Stomach (tissue), 9 donors: Measurements from ENCODE around the gene OGFOD2. TPM values are rescaled to one million over a fixed set of nuclear protein-coding genes. Genes with fewer than 3 reads are reported as not detected.

ENCODE experiments used
- DNase-seq, 2 donors: peaks; one replicate each; pipeline versions ENCODE4 v3.0.0 to v3.0.0-alpha.2; 2013 to 2019
- H3K27ac ChIP-seq, 5 donors: fragments of 200-600 bp in 4 of 5; sonication (generic) in 4 of 5; one replicate each; pipeline ENCODE4 v1.5.1; 2013 to 2019; ENCODE audit warnings: mild to moderate bottlenecking in 1 of 5, moderate library complexity in 1 of 5
- H3K27me3 ChIP-seq, 3 donors: fragments of 200-600 bp; sonication (generic); one replicate each; pipeline ENCODE4 v1.5.1; 2017 to 2019; ENCODE audit warnings: mixed run types in 1 of 3
- H3K36me3 ChIP-seq, 4 donors: fragments of 200-600 bp; sonication (generic); 1 replicate in 3 of 4; 2 replicates in 1 of 4; pipeline ENCODE4 v1.5.1; 2016 to 2019
- H3K4me1 ChIP-seq, 4 donors: fragments of 200-600 bp; sonication (generic); one replicate each; pipeline ENCODE4 v1.5.1; 2016 to 2019
- H3K4me3 ChIP-seq, 4 donors: fragments of 200-600 bp; sonication (generic) in 3 of 4; one replicate each; pipeline ENCODE4 v1.5.1; 2016 to 2019; ENCODE audit warnings: mild to moderate bottlenecking in 1 of 4
- H3K9me3 ChIP-seq, 4 donors: fragments of 200-600 bp; sonication (generic); one replicate each; pipeline ENCODE4 v1.5.1; 2016 to 2019
- EP300 ChIP-seq: sonication (generic); formaldehyde crosslinking; IDR thresholded peaks from one replicate; pipeline ENCODE4 v1.6.1; 2017; ENCODE audit warnings: antibody characterized with exemption
- POLR2A ChIP-seq, 4 donors: fragments of 450-650 bp; IDR thresholded peaks; one replicate each; pipeline ENCODE4 v1.6.1; 2016; ENCODE audit warnings: antibody characterized with exemption in 4 of 4, control low read depth in 2 of 4, mild to moderate bottlenecking in 1 of 4, moderate library complexity in 1 of 4
- POLR2AphosphoS5 ChIP-seq, 3 donors: sonication (generic); formaldehyde crosslinking; IDR thresholded peaks; one replicate each; pipeline ENCODE4 v1.6.1; 2016; ENCODE audit warnings: antibody characterized with exemption in 3 of 3
- WGBS, 5 donors: extraction: QIAGEN DNeasy Blood & Tissue Kit in 3 of 5; methylation state at CpG; one replicate each; pipeline versions ENCODE4 v1.1.5 to v1.1.7; 2013 to 2018; 5-methylcytosine and 5-hydroxymethylcytosine counted together
- intact Hi-C: fragments of 100-400 bp; cut with DNase I; formaldehyde crosslinking; loops from one replicate; pipeline ENCODE4 v1.15.1; 2023; ENCODE audit warnings: low total_unique reads
- polyA plus RNA-seq, 3 donors: library from polyadenylated mRNA; stranded (reverse); fragments of 200-250 nt; gene quantifications; one replicate each; pipeline ENCODE4 v1.2.3, GENCODE V29; 2013
- total RNA-seq, 5 donors: library from RNA; depleted of rRNA; stranded (reverse); fragments of >200 nt; gene quantifications; one replicate each; pipeline versions ENCODE4 v1.1.0 to v1.2.3, GENCODE V29; 2014 to 2016
- TF ChIP-seq, protein P1 (sequence below), 7 experiments: fragments of 450-650 bp in 4 of 7; fragments of 200-600 bp in 3 of 7; sonication (generic) in 3 of 7; IDR thresholded peaks; one replicate each; pipeline ENCODE4 v1.5.1; 2016 to 2019; ENCODE audit warnings: antibody characterized with exemption in 7 of 7, control low read depth in 2 of 7, mild to moderate bottlenecking in 1 of 7
- donor health status: healthy with polysubstance abuse.
- donor health status: Bipolar disorder and iron deficiency.
- donor health status: healthy.

The OGFOD2 gene
- total and polyA plus RNA-seq, 8 donors = 1.7 to 29.2 (median 13.7) TPM

DNA sequence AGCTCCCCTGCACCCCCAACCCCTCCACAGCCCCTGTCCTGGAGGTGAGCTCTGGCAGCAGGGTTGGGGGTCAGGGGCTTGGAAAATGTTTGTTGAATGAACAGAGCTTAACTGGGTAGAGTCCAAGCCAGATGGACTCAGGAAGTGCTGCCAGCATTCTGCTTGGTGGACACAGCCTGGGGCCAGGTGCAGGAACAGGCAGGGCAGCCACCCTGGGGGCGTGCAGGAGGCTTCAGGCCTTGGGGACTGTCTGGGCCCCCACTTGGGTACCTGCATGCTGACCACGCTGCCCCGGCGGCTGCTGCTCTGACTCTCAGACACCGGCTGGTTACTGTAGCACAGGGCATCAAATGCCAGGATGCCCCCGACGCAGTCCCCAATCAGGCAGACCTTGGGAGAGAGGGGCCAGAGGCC, 21.2 kb downstream of the OGFOD2 start:
- WGBS, 5 donors = 74 to 92% (median 92%) methylated on average over 2 to 7 of the region's 7 CpGs
- DNase-seq = no peak
- no peaks in the 10 kb centered on the region for H3K27me3 ChIP-seq
- intact Hi-C loops = no loop called here
- TF ChIP-seq EP300 (no peak), POLR2A (IDR thresholded peaks at IDR 0.05) (no peak), POLR2AphosphoS5 (IDR thresholded peaks at IDR 0.05) (no peak)
- TF ChIP-seq, protein P1, sequence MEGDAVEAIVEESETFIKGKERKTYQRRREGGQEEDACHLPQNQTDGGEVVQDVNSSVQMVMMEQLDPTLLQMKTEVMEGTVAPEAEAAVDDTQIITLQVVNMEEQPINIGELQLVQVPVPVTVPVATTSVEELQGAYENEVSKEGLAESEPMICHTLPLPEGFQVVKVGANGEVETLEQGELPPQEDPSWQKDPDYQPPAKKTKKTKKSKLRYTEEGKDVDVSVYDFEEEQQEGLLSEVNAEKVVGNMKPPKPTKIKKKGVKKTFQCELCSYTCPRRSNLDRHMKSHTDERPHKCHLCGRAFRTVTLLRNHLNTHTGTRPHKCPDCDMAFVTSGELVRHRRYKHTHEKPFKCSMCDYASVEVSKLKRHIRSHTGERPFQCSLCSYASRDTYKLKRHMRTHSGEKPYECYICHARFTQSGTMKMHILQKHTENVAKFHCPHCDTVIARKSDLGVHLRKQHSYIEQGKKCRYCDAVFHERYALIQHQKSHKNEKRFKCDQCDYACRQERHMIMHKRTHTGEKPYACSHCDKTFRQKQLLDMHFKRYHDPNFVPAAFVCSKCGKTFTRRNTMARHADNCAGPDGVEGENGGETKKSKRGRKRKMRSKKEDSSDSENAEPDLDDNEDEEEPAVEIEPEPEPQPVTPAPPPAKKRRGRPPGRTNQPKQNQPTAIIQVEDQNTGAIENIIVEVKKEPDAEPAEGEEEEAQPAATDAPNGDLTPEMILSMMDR (IDR thresholded peaks at IDR 0.05) = no peak
- no peak overlapping the region for H3K4me3 ChIP-seq
- H3K36me3 ChIP-seq = peaks cover 5 to 75% (median 60%) of the 10 kb centered on the region in 4 donors
- peak overlapping the region in 1 of 5 donors; percentile 11 for H3K27ac ChIP-seq
- no peaks in the 10 kb centered on the region for H3K9me3 ChIP-seq
- peaks cover 0 to 10% (median 10%) of the 10 kb centered on the region in 4 donors for H3K4me1 ChIP-seq

DNA sequence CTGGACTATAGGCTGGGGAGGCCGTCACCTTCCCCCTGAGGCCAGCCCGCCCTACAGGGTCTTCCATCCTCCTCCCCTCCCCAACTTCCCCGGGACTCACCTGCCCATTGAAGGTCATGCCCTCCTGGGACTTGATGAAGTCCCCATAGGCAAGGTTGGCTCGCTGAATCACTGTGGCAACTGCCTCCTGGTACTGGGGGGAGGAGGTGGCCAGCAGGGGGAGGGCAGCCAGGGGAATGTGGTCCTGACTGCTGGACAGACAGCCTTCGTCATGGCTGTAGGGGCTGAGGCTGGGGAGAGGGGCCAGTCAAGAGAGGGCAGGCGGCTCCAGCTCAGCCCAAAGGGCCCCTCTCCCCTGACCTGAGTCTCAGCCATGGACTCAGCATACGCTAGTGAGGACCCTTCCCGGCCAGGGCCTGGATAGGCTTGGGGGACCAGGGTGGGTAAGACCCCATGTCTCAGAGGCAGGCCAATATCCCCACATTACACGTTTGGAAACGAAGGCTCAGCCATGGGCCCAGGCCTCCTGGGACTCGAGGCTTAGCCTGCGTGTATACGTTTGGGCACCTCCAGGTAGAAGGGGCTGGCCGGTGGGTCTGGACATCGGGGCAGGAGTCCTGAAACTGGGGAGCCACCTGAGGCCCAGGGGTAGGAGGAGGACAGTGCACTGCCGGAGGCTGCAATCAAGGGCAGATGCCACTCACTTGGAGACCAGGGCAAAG, 21.7 kb downstream of the OGFOD2 start:
- Histone ChIP-seq H3K4me3 (no peak overlapping the region), H3K27me3 (no peaks in the 10 kb centered on the region), H3K9me3 (no peaks in the 10 kb centered on the region), H3K27ac (no peak overlapping the region), H3K36me3 (peaks cover 5 to 75% (median 55%) of the 10 kb centered on the region in 4 donors), H3K4me1 (peaks cover 0 to 10% (median 10%) of the 10 kb centered on the region in 4 donors)
- no peak for DNase-seq
- 92 to 95% (median 93%) methylated on average over 12 to 16 of the region's 16 CpGs for WGBS, 5 donors
- intact Hi-C loops = no loop called here
- TF ChIP-seq POLR2AphosphoS5 (IDR thresholded peaks at IDR 0.05) = no peak

DNA sequence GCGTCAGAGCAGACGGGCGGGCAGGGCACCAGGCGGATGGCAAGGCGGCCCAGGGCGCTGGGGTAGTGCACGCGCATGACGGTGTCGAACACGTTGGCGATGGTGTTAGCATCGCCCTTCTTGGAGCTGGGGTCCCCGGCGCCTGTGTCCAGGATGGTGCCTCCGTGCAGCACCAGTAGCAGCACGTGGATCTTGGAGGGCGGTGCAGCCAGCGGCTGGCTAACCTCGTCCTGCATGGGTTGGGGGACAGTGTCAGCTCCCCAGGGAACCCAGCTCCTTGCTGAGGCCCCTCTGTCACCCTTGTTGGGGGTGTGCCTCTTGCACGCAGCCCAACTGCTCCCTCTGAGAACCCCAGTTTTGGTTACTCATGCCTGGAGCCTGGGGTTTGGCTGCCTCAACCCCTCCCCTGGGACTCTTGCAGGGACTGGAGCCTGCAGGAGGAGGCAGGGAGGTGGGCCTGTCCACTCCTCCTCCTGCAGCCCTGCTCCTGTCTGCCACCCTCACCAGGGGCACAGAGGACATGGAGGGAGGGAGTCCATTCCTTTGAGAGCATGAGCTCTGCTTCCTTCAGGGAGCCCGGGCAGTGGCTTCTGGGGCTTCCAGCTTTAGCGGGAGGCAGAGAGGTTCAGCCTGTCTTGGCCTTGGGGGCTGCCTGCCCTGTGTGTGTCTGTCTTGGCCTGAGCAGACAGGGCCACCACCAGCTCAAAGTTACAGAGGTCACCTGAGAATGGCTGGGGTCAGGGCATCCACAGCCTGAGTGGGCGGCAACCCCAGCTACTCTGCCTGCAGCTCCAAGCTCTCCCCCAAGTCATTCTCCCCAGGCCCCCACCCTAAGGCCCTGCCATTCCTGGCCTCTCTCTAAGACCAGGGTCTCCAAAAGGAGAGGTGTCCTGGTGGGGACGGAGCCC, 22.6 kb downstream of the OGFOD2 start:
- no peak for DNase-seq
- H3K36me3 ChIP-seq = peaks cover 5 to 69% (median 48%) of the 10 kb centered on the region in 4 donors
- 91 to 96% (median 95%) methylated on average over 18 to 25 of the region's 25 CpGs for WGBS, 5 donors
- no peaks in the 10 kb centered on the region for H3K27me3 ChIP-seq
- TF ChIP-seq POLR2AphosphoS5 (IDR thresholded peaks at IDR 0.05) = no peak
- TF ChIP-seq EP300 = no peak
- TF ChIP-seq, protein P1 (IDR thresholded peaks at IDR 0.05) = no peak
- TF ChIP-seq POLR2A (IDR thresholded peaks at IDR 0.05) = no peak
- no peak overlapping the region for H3K4me3 ChIP-seq
- peaks cover 0 to 10% (median 10%) of the 10 kb centered on the region in 4 donors for H3K4me1 ChIP-seq
- no peak overlapping the region for H3K27ac ChIP-seq
- intact Hi-C loops = no loop called here
- no peaks in the 10 kb centered on the region for H3K9me3 ChIP-seq

DNA sequence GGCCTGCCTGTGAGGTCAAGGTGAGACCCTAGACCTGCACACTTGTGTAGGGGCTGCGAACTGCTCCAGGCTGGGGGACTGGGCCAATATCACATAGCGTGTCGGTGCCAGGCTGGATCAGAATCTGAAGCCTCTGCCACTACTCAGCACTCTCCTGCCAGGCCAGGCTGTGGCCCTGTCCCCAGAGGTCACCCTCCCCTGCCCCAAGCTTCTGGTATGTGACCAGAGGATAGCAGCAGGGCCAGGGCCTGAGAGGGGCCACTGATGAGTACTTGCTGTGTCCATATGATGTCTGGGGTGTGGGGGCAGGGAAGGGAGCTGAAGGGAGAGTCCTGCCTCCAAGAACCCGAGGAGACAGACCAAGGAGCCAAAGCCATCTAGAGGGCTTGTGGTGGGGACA, 23.3 kb downstream of the OGFOD2 start:
- no peaks in the 10 kb centered on the region for H3K9me3 ChIP-seq
- intact Hi-C loops = no loop called here
- H3K27me3 ChIP-seq = no peaks in the 10 kb centered on the region
- no peak overlapping the region for H3K27ac ChIP-seq
- 56 to 89% (median 82%) methylated on average over 1 to 4 of the region's 4 CpGs for WGBS, 5 donors
- peaks cover 0 to 10% (median 10%) of the 10 kb centered on the region in 4 donors for H3K4me1 ChIP-seq
- no peak overlapping the region for H3K4me3 ChIP-seq
- TF ChIP-seq EP300 (no peak), POLR2AphosphoS5 (IDR thresholded peaks at IDR 0.05) (no peak), POLR2A (IDR thresholded peaks at IDR 0.05) (no peak)
- TF ChIP-seq, protein P1 (IDR thresholded peaks at IDR 0.05) = no peak
- no peak for DNase-seq
- peaks cover 5 to 64% (median 48%) of the 10 kb centered on the region in 4 donors for H3K36me3 ChIP-seq
